ENCODE results near the gene VPS33A.

DNA sequence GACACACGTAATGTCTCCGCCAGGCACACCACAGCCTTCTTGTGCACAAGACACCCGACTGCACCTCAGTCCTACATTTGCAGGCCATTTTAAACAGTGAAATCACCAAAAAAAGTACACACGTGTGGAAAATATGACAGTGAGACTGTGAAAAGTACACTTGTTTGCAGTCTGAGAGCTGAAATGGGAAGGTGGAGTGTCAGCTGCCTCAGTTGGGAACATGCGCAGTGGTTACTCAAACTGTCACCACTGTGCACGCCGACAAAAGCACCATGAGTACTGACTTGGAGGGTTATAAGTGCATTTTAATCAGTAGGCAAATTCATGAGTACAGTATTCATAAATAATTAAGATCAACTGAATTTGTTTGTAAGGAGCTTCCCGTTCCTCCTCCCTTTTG is 15.8 kb downstream of the VPS33A start:
- TF ChIP-seq, protein P1, sequence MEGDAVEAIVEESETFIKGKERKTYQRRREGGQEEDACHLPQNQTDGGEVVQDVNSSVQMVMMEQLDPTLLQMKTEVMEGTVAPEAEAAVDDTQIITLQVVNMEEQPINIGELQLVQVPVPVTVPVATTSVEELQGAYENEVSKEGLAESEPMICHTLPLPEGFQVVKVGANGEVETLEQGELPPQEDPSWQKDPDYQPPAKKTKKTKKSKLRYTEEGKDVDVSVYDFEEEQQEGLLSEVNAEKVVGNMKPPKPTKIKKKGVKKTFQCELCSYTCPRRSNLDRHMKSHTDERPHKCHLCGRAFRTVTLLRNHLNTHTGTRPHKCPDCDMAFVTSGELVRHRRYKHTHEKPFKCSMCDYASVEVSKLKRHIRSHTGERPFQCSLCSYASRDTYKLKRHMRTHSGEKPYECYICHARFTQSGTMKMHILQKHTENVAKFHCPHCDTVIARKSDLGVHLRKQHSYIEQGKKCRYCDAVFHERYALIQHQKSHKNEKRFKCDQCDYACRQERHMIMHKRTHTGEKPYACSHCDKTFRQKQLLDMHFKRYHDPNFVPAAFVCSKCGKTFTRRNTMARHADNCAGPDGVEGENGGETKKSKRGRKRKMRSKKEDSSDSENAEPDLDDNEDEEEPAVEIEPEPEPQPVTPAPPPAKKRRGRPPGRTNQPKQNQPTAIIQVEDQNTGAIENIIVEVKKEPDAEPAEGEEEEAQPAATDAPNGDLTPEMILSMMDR (IDR thresholded peaks at IDR 0.05; ENCODE audit: insufficient read depth, low read length): no peak
- TF ChIP-seq POLR2AphosphoS5 (IDR thresholded peaks at IDR 0.05; ENCODE audit: low read depth): no peak
- no peak for TF ChIP-seq GABPA (IDR thresholded peaks at IDR 0.05; ENCODE audit: low read depth)
